Transverse colon (tissue), 4 donors: ENCODE data around the gene PAPPA. TPM values are rescaled to one million over a fixed set of nuclear protein-coding genes. Genes with fewer than 3 reads are reported as not detected.

Experiments used
- DNase-seq: peaks from one replicate; pipeline ENCODE4 v3.0.0-alpha.2; 2019
- H3K27ac ChIP-seq, 4 donors: fragments of 200-600 bp; sonication (generic); 2 replicates each; pipeline ENCODE4 v1.5.1; 2016 to 2018; ENCODE audit warnings: inconsistent platforms in 4 of 4
- H3K27me3 ChIP-seq: fragments of 200-600 bp; sonication (generic); 2 replicates; pipeline ENCODE4 v1.5.1; 2017; ENCODE audit warnings: inconsistent platforms
- H3K36me3 ChIP-seq, 4 donors: fragments of 200-600 bp; sonication (generic); 2 replicates each; pipeline ENCODE4 v1.5.1; 2017 to 2019; ENCODE audit warnings: inconsistent platforms in 4 of 4
- H3K4me1 ChIP-seq, 4 donors: fragments of 200-600 bp; sonication (generic); 2 replicates each; pipeline ENCODE4 v1.5.1; 2017 to 2020; ENCODE audit warnings: inconsistent platforms in 4 of 4
- H3K4me3 ChIP-seq, 4 donors: fragments of 200-600 bp; sonication (generic); 1 replicate in 1 of 4; 2 replicates in 3 of 4; pipeline versions ENCODE4 v1.5.1 to v1.6.1; 2017 to 2019; ENCODE audit warnings: inconsistent platforms in 4 of 4
- H3K9me3 ChIP-seq, 2 donors: fragments of 200-600 bp; sonication (generic); 2 replicates each; pipeline ENCODE4 v1.5.1; 2017 to 2019; ENCODE audit warnings: inconsistent platforms in 2 of 2
- CTCF ChIP-seq, 5 experiments: fragments of 200-600 bp in 3 of 5; fragments of 450-650 bp in 2 of 5; sonication (generic) in 3 of 5; IDR thresholded peaks; 1 replicate in 2 of 5; 2 replicates in 3 of 5; pipeline ENCODE4 v1.5.1; 2016 to 2017; ENCODE audit warnings: antibody characterized with exemption in 5 of 5, inconsistent platforms in 3 of 5, mild to moderate bottlenecking in 2 of 5, moderate library complexity in 1 of 5
- EP300 ChIP-seq: sonication (generic); formaldehyde crosslinking; IDR thresholded peaks from one replicate; pipeline ENCODE4 v1.6.1; 2017; ENCODE audit warnings: antibody characterized with exemption, low read depth
- POLR2A ChIP-seq: fragments of 450-650 bp; IDR thresholded peaks from one replicate; pipeline ENCODE4 v1.6.1; 2016; ENCODE audit warnings: antibody characterized with exemption, mild to moderate bottlenecking, moderate library complexity
- POLR2AphosphoS5 ChIP-seq, 3 donors: sonication (generic); formaldehyde crosslinking; IDR thresholded peaks; one replicate each; pipeline ENCODE4 v1.6.1; 2016; ENCODE audit warnings: antibody characterized with exemption in 3 of 3
- WGBS, 2 donors: methylation state at CpG; one replicate each; pipeline ENCODE4 v1.1.5; 2018; ENCODE audit warnings: low coverage in 1 of 2; 5-methylcytosine and 5-hydroxymethylcytosine counted together
- in situ Hi-C, 4 donors: fragments of 200-750 bp; cut with MboI; loops; one replicate each; pipeline versions ENCODE4 v1.15.0 to v1.15.1; 2017; ENCODE audit warnings: low sequenced_read_pairs in 3 of 4, low pct_ligation_motif_present in 1 of 4, low pct_unique_long_range_greater_than_20kb in 1 of 4
- intact Hi-C: fragments of 100-400 bp; cut with DNase I; formaldehyde crosslinking; loops from one replicate; pipeline ENCODE4 v1.15.1; 2023; ENCODE audit warnings: low total_unique reads
- total RNA-seq, 4 donors: library from RNA; depleted of rRNA; stranded (reverse); fragments of >200 nt; gene quantifications; one replicate each; pipeline ENCODE4 v1.1.0, GENCODE V29; 2016

Gene PAPPA
- total RNA-seq, 4 donors from 2014 or later = 0.37 to 4.4 (median 1.4) TPM

- WGBS, 2 donors = 64 to 65% methylated on average over 7 of the region's 7 CpGs
- intact Hi-C loops = no loop called here
- TF ChIP-seq POLR2A (no peak), POLR2AphosphoS5 (IDR thresholded peaks at IDR 0.05) (no peak), EP300 (no peak), CTCF (IDR thresholded peaks at IDR 0.05) (no peak)
- in situ Hi-C loops = no loop called here
- DNase-seq = no peak
- Histone ChIP-seq H3K4me3 (no peak overlapping the region), H3K4me1 (no peaks in the 10 kb centered on the region), H3K36me3 (no peaks in the 10 kb centered on the region), H3K9me3 (no peaks in the 10 kb centered on the region), H3K27ac (no peak overlapping the region), H3K27me3 (no peaks in the 10 kb centered on the region)
These were observed 182.7 kb downstream of the PAPPA start for GRCh38 chr9:116336133-116336862.

- H3K27me3 ChIP-seq = no peaks in the 10 kb centered on the region
- no peaks in the 10 kb centered on the region for H3K36me3 ChIP-seq
- TF ChIP-seq EP300 (no peak), CTCF (IDR thresholded peaks at IDR 0.05) (no peak), POLR2AphosphoS5 (IDR thresholded peaks at IDR 0.05) (no peak), POLR2A (no peak)
- in situ Hi-C loops = no loop called here
- intact Hi-C loops = no loop called here
- no peak overlapping the region for H3K27ac ChIP-seq
- no peak for DNase-seq
- H3K4me3 ChIP-seq = no peak overlapping the region
- H3K9me3 ChIP-seq = no peaks in the 10 kb centered on the region
- WGBS, 2 donors = 42 to 80% methylated on average over 1 to 2 of the region's 2 CpGs
- H3K4me1 ChIP-seq = no peaks in the 10 kb centered on the region
These were observed 183.4 kb downstream of the PAPPA start for GRCh38 chr9:116337015-116337414.

DNA sequence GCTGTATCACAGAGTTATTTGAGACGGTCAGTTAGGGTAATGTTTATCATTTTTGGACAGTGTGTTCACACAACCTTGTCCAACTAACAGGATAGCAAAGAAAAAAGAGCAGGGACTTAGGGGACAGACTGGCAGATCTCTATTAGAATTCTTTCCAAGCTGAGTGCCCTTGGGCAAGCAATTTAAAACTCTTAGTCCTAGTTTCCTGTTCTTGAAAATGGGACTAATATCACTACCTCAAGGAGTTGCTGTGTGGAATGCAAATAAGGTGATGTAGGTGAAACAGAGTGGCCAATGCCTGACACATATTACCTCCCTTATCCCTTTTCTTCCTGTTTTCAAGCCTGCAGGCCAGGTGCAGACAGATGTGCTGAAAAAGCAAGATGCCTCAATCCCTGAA is 186.7 kb downstream of the PAPPA start:
- Histone ChIP-seq H3K36me3 (no peaks in the 10 kb centered on the region), H3K4me1 (no peaks in the 10 kb centered on the region), H3K27me3 (no peaks in the 10 kb centered on the region), H3K4me3 (no peak overlapping the region), H3K27ac (no peak overlapping the region), H3K9me3 (no peaks in the 10 kb centered on the region)
- TF ChIP-seq POLR2A (no peak), POLR2AphosphoS5 (IDR thresholded peaks at IDR 0.05) (no peak), CTCF (IDR thresholded peaks at IDR 0.05) (no peak), EP300 (no peak)
- no peak for DNase-seq
- in situ Hi-C loops = no loop called here
- WGBS, 2 donors = 28 to 69% methylated on average over 1 of the region's 1 CpG
- intact Hi-C loops = no loop called here

- Histone ChIP-seq H3K4me1 (no peaks in the 10 kb centered on the region), H3K9me3 (no peaks in the 10 kb centered on the region), H3K36me3 (no peaks in the 10 kb centered on the region), H3K4me3 (no peak overlapping the region), H3K27ac (no peak overlapping the region), H3K27me3 (no peaks in the 10 kb centered on the region)
- DNase-seq = no peak
- 95% methylated on average over 1 of the region's 1 CpG; no CpG with 5 or more reads in 1 of the 2 donors for WGBS, 2 donors
- intact Hi-C loops = no loop called here
- TF ChIP-seq POLR2AphosphoS5 (IDR thresholded peaks at IDR 0.05) (no peak), CTCF (IDR thresholded peaks at IDR 0.05) (no peak)
- in situ Hi-C loops = no loop called here
These were observed 188.5 kb downstream of the PAPPA start for GRCh38 chr9:116342061-116342460.
